ENCODE results near the gene WDR45B.
"Not testable (repeated sequence)": the region's sequence is repeated elsewhere in the genome, so short reads cannot be mapped to it uniquely, and the experiment has no call there.

Gene WDR45B

DNA sequence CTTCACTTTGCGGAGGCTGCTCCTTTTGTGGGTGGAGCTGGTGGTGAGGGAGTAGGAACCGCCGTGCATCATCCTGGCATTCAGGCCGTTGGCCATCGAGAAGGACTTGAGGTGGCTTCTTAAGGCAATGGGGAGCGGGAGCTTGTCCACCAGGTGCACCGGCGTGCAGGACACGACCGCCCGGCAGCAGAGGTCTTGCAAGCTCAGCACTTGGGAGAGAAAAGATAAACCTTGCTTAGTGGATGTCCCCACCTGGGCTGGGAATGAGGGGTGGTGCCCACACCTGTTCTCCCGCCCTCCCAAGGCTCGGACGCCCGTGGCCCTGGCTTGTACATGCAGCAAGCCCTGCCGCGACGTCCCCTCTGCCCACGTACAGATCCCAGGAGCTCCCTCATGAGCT, 9.7 kb upstream of the WDR45B start:
- no peak for DNase-seq (ENCODE audit: low spot score)

- DNase-seq (ENCODE audit: low spot score): no peak
Observed at GRCh38 chr17:82656266-82656665, 8.0 kb upstream of the WDR45B start.

DNA sequence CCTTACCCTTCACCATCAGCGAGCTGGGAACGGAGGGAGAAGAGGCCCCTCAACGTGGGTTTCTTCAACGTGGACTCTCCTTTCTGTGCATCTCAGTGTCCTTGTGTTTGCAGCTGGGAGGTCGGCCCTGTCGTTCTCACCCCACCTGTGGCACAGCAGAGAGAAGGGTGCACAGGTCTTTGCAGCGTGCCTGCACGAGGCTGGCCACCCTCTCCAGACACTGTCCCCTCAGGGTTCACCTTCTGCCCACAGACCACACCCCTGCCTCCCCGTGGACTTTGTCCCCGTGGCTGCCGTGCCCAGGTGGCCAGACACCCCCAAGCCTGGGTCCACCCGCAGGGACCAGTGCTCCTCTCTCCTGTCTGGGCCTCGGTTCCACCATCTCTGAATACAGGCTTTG, 7.3 kb upstream of the WDR45B start:
- no peak for DNase-seq (ENCODE audit: low spot score)

GRCh38 chr17:82655038-82655479, 6.8 kb upstream of the WDR45B start:
- DNase-seq (ENCODE audit: low spot score): peak; percentile 11

- DNase-seq (ENCODE audit: low spot score): not testable (repeated sequence)
Observed at GRCh38 chr17:82654611-82655010, 6.4 kb upstream of the WDR45B start.

DNA sequence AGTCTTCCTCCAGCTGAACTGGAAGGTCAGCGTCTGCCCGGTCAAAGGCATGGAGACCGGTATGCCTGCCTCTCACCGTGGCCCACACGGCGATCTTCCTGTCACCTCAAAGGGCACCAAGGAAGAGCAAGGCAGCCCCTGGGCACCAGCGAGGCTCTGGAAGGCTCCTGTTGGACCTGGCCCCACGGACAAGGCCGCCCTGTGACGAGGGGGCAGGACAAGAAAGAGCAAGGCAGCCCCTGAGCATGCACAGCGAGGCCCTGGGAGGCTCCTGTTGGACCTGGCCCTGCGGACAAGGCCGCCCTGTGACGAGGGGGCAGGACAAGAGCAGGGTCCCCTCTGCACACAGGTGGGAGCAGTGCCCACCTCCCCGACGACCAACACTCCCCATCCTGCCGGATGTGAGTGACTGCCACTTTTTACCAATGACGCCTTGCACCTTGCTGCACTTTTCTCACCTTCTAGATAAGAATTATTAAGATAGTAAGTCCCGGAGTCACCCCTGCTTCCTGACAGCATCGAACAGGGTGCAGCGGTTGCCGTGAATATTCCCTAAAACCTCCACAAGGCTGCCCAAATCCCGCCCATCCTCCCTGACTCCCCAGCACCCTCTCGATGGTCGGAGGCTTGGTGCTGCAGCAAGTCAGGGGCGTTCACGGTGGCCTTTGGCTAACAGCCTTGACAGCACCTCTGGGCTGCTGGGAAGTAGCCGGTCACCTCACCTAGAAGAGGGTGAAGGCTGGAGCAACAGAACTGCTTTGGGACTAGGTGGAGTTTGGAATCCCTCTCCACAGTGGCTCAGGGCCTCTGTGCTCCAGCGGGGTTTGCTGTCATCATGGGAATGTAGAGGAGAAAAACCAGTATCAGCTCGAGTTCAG, 5.6 kb upstream of the WDR45B start:
- no peak for DNase-seq (ENCODE audit: low spot score)

DNA sequence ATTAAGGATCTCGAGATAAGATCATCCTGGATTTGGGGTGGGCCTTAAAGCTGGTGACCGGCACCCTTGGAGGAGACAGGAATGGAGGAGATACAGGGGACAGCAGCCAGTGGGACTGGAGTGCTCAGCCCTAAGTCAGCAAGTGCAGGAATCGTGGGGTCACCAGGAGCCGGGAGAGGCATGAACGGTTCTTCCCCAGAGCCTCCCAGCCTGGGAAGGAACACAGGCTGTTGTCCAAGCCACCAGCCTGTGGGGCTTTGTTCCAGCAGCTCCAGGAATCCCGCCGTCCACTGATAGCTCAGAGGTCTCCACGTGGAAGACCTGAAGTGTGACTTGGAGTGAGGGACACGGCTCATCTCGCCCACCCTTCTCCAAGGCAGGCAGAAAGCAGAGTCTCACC, 2.5 kb upstream of the WDR45B start:
- no peak for DNase-seq (ENCODE audit: low spot score)

- no peak for DNase-seq (ENCODE audit: low spot score)
Observed at GRCh38 chr17:82649501-82650261, 1.4 kb upstream of the WDR45B start.

GRCh38 chr17:82648742-82649331, 593 bp upstream of the WDR45B start:
- no peak for DNase-seq (ENCODE audit: low spot score)

- DNase-seq (ENCODE audit: low spot score): peak; percentile 31
Observed at GRCh38 chr17:82647593-82648164, 565 bp downstream of the WDR45B start.

GRCh38 chr17:82645516-82645915, 2.7 kb downstream of the WDR45B start:
- DNase-seq (ENCODE audit: low spot score): peak; percentile 50

DNA sequence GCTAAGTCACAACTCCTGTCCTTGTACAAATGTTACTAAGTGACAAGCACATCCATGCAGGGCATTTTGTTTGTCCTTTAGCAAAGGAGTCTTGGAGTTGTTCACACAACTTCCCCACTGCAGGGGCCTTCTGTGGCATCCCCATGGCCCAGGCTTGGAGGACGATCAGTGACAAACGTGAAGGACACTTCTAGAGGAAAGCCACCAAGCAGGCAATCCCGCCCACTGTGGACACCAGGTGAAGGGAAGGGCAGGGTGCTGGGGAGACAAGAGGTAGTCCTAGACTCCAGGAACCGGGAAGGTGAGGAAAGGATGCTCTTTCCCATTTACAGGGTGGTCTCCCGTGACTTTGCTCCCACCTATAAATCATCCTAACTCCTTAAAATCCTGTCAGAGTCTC, 4.1 kb downstream of the WDR45B start:
- no peak for DNase-seq (ENCODE audit: low spot score)

- DNase-seq (ENCODE audit: low spot score): no peak
Observed at GRCh38 chr17:82642022-82642421, 6.2 kb downstream of the WDR45B start.

DNA sequence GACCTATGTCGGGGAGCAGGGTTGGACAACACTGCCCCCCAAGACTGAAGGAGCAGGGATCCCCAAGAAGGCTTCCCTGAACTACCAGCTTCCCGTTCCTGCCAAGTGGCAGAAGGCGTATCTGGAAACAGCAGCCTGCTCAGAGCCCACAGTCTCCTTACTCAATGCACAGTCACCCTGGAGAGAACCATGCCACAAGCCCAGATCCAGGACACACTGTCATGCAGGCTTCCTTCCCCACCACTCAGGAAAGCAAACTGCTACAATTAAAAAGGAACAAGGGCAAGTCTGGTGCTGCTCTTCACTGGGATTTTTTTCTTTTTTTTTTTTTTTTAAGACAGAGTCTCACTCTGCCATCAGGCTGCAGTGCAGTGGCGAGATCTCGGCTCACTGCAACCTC, 8.2 kb downstream of the WDR45B start:
- DNase-seq (ENCODE audit: low spot score): no peak

DNA sequence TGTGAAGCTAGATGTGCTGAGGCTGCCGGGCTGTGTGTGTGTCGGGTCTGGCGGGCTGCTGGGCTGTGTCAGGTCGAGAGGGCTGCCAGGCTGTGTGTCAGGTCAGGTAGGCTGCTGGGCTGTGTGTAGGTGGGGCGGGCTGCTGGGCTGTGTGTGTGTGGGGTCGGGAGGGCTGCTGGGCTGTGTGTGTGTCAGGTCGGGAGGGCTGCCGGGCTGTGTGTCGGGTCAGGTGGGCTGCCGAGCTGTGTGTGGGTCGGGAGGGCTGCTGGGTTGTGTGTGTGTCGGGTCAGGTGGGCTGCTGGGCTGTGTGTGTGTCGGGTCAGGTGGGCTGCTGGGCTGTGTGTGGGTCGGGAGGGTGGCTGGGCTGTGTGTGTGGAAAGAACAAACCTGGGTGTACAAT, 8.6 kb downstream of the WDR45B start:
- DNase-seq (ENCODE audit: low spot score): no peak

- no peak for DNase-seq (ENCODE audit: low spot score)
Observed at GRCh38 chr17:82638183-82638773, 10.0 kb downstream of the WDR45B start.

- peak; percentile 45 for DNase-seq (ENCODE audit: low spot score)
Observed at GRCh38 chr17:82636626-82637598, 11.3 kb downstream of the WDR45B start.

- no peak for DNase-seq (ENCODE audit: low spot score)
Observed at GRCh38 chr17:82633343-82633742, 14.9 kb downstream of the WDR45B start.

- DNase-seq (ENCODE audit: low spot score): no peak
Observed at GRCh38 chr17:82632451-82632850, 15.8 kb downstream of the WDR45B start.

- no peak for DNase-seq (ENCODE audit: low spot score)
Observed at GRCh38 chr17:82631544-82631943, 16.7 kb downstream of the WDR45B start.

GRCh38 chr17:82630212-82630611, 18.0 kb downstream of the WDR45B start:
- no peak for DNase-seq (ENCODE audit: low spot score)
